Measurements from ENCODE around the gene UBB. TPM values are rescaled to one million over a fixed set of nuclear protein-coding genes. Genes with fewer than 3 reads are reported as not detected.
A peak's percentile ranks its signal among the peaks of the same experiment; 100 is the strongest.

UBB gene
- 1,544 TPM for polyA plus RNA-seq (2013, experiment 1 of 2; ENCODE audit: insufficient read length)
- polyA plus RNA-seq (2013, experiment 2 of 2; ENCODE audit: insufficient read length), result 708 TPM

- peak; percentile 98 for DNase-seq
Measured at GRCh38 chr17:16380640-16381495, at the start of gene UBB. Gene UBB (plus strand): TSS chr17:16381091. CDS start chr17:16381908, 817 bp downstream.

GRCh38 chr17:16338391-16338790, 42.5 kb upstream of the UBB start:
- no peak for DNase-seq

GRCh38 chr17:16339402-16339801, 41.5 kb upstream of the UBB start:
- no peak for DNase-seq

- DNase-seq, result no peak
Measured at GRCh38 chr17:16339959-16340358, 40.9 kb upstream of the UBB start.

- peak; percentile 27 for DNase-seq
Measured at GRCh38 chr17:16342979-16343378, 37.9 kb upstream of the UBB start.

GRCh38 chr17:16343569-16343968, 37.3 kb upstream of the UBB start:
- no peak for DNase-seq

- no peak for DNase-seq
Measured at GRCh38 chr17:16345565-16345964, 35.3 kb upstream of the UBB start.

- no peak for DNase-seq
Measured at GRCh38 chr17:16346721-16347271, 34.1 kb upstream of the UBB start.

GRCh38 chr17:16348586-16348985, 32.3 kb upstream of the UBB start:
- DNase-seq, result no peak

GRCh38 chr17:16349431-16349830, 31.5 kb upstream of the UBB start:
- DNase-seq, result no peak

- peak; percentile 49 for DNase-seq
Measured at GRCh38 chr17:16351831-16352230, 29.1 kb upstream of the UBB start.

GRCh38 chr17:16352303-16352666, 28.6 kb upstream of the UBB start:
- peak; percentile 33 for DNase-seq

GRCh38 chr17:16352667-16353316, 28.1 kb upstream of the UBB start:
- DNase-seq, result peak; percentile 41

- peak; percentile 47 for DNase-seq
Measured at GRCh38 chr17:16353317-16354174, 27.3 kb upstream of the UBB start, which contains the start of gene CENPV. Gene CENPV (minus strand): TSS chr17:16353469. CDS start chr17:16353436, 33 bp downstream.

- no peak for DNase-seq
Measured at GRCh38 chr17:16354585-16354984, 26.3 kb upstream of the UBB start.

GRCh38 chr17:16358394-16358793, 22.5 kb upstream of the UBB start:
- no peak for DNase-seq

- DNase-seq, result no peak
Measured at GRCh38 chr17:16361874-16362273, 19.0 kb upstream of the UBB start.

- DNase-seq, result peak; percentile 67
Measured at GRCh38 chr17:16363749-16364536, 16.9 kb upstream of the UBB start.

GRCh38 chr17:16364625-16365024, 16.3 kb upstream of the UBB start:
- DNase-seq, result no peak

- peak; percentile 82 for DNase-seq
Measured at GRCh38 chr17:16371742-16372141, 9.1 kb upstream of the UBB start.

- peak; percentile 59 for DNase-seq
Measured at GRCh38 chr17:16374146-16374938, 6.5 kb upstream of the UBB start.

Measured in fibroblast of skin of back (primary cell).